Measurements from ENCODE around the gene TACC2. TPM values are rescaled to one million over a fixed set of nuclear protein-coding genes. Genes with fewer than 3 reads are reported as not detected.

The TACC2 gene
- total RNA-seq, 4 donors from 2014 or later, result 11.5 to 73.0 (median 14.5) TPM

DNA sequence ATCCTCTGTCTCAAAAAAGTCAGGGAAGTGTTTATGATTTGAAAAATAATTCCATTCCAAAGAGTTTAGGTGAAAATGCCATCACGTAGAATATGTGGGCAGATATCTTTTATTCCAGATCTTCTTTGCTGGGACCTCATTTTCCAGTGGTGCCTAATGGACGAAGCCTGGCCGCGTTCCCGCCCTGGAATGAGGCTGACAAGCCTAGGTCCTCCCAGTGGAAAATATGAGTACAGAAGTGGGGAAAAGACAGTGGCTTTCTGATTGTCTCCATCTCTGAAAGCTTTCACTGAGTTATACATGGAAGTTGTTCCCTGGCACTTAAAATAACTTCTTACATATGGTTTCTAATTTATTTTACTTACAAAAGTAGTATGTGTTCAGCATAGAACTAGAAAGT lies 139.4 kb downstream of the TACC2 start:
- peak; percentile 78 to 79 for DNase-seq
- H3K4me1 ChIP-seq, result peaks cover 0 to 6% of the 10 kb centered on the region in 2 donors
- TF ChIP-seq POLR2A (IDR thresholded peaks at IDR 0.05) (no peak), CTCF (IDR thresholded peaks at IDR 0.05) (peak in 2 of 4 experiments; percentile 32 to 33)
- intact Hi-C loops (cut with DNase I; ENCODE audit: low total_unique reads), result no loop called here
- no peaks in the 10 kb centered on the region for H3K36me3 ChIP-seq
- peak overlapping the region in 1 of 2 donors; percentile 9 for H3K4me3 ChIP-seq
- no peaks in the 10 kb centered on the region for H3K9me3 ChIP-seq
- H3K27me3 ChIP-seq, result no peaks in the 10 kb centered on the region
- peak overlapping the region; percentile 83 to 91 for H3K27ac ChIP-seq

DNA sequence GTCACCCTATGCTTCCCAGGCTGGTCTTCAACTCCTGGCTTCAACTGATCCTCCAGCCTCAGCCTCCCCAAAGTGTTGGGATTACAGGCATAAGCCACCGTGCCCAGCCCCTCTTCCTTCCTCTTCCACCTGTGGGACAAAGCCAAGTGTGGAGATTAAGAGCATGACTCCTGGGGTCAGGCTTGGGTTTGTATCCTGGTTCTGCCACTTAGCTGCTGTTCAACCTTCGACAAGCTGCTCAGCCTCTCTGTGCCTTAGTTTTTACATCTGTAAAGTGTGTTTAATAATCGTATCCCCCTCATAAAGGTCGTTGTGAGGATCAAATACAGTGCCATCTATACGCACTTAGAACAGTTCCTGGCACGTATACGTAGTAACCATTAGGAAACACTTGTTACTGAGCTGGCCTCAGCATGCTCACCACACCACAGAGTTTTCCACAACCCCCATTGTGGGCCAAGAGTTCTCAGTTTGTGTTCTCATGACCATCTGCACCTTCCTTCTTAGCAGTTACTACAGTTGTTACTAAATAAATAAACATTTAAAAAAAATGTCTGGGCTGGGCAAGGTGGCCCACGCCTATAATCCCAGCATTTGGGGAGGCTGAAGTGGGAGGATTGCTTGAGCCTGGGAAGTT lies 141.6 kb downstream of the TACC2 start:
- intact Hi-C loops (cut with DNase I; ENCODE audit: low total_unique reads), result no loop called here
- TF ChIP-seq POLR2A (IDR thresholded peaks at IDR 0.05), result no peak
- no peak for TF ChIP-seq CTCF (IDR thresholded peaks at IDR 0.05)
- Histone ChIP-seq H3K9me3 (no peaks in the 10 kb centered on the region), H3K4me1 (peaks cover 0 to 6% of the 10 kb centered on the region in 2 donors), H3K27ac (peak overlapping the region; percentile 40 to 91), H3K27me3 (no peaks in the 10 kb centered on the region), H3K4me3 (no peak overlapping the region), H3K36me3 (no peaks in the 10 kb centered on the region)
- no peak for DNase-seq

- TF ChIP-seq CTCF (IDR thresholded peaks at IDR 0.05) (no peak), POLR2A (IDR thresholded peaks at IDR 0.05) (no peak)
- H3K4me3 ChIP-seq, result no peak overlapping the region
- H3K36me3 ChIP-seq, result no peaks in the 10 kb centered on the region
- H3K27me3 ChIP-seq, result no peaks in the 10 kb centered on the region
- H3K9me3 ChIP-seq, result no peaks in the 10 kb centered on the region
- intact Hi-C loops (cut with DNase I; ENCODE audit: low total_unique reads), result no loop called here
- H3K4me1 ChIP-seq, result peaks cover 0 to 3% of the 10 kb centered on the region in 2 donors
- no peak for DNase-seq
- H3K27ac ChIP-seq, result no peak overlapping the region
Measured at GRCh38 chr10:122132331-122132755, 143.4 kb downstream of the TACC2 start.

DNA sequence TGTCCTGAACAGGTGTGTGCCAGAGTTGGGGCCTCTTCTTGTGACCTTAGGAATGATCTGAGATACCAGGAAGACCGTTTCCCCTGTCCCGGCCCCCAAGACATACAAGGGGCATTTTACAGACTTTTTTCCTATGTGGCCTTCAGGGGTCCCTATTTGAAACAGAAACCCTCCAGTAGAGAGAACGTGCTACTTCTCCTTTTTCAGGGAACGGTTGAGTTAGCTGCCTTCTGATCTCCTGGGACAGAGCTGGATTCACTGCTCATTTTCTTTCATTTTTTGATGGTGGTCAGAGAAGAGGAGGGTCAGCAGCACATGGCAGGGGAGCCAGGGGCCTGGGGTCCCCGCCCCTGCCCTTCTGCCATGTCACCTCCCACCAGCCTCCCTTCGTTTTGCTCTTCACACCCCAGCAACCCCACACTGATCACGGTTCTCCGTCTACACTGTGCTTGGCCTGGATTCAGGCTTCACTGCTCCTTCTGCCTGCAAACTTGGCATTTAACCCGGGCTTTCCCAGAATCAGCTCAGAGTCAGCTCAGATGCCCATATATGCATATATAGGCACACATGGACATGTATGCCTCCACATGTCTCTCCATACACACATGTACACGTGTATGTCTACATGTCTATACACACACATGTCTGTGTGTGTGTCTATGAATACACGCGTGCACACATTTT lies 144.1 kb downstream of the TACC2 start:
- H3K4me1 ChIP-seq, result no peaks in the 10 kb centered on the region
- H3K36me3 ChIP-seq, result no peaks in the 10 kb centered on the region
- H3K9me3 ChIP-seq, result no peaks in the 10 kb centered on the region
- no peak for DNase-seq
- no peak overlapping the region for H3K4me3 ChIP-seq
- no peak overlapping the region for H3K27ac ChIP-seq
- no peaks in the 10 kb centered on the region for H3K27me3 ChIP-seq
- intact Hi-C loops (cut with DNase I; ENCODE audit: low total_unique reads), result no loop called here
- TF ChIP-seq POLR2A (IDR thresholded peaks at IDR 0.05) (no peak), CTCF (IDR thresholded peaks at IDR 0.05) (no peak)
